NCI-H226 (cell line): ENCODE data around the gene GAS1.

Source experiments
- DNase-seq: peaks from one replicate; pipeline ENCODE4 v3.0.0-alpha.2; 2015

Gene GAS1

GRCh38 chr9:86921151-86921923 lies 26.0 kb downstream of the GAS1 start:
- no peak for DNase-seq

GRCh38 chr9:86918556-86918955 lies 28.8 kb downstream of the GAS1 start:
- DNase-seq: no peak

- DNase-seq: no peak
Observed at GRCh38 chr9:86912210-86912609, 35.1 kb downstream of the GAS1 start.

GRCh38 chr9:86909388-86909787 lies 37.9 kb downstream of the GAS1 start:
- no peak for DNase-seq

- DNase-seq: no peak
Observed at GRCh38 chr9:86908261-86908660, 39.0 kb downstream of the GAS1 start.

- no peak for DNase-seq
Observed at GRCh38 chr9:86907346-86907745, 40.0 kb downstream of the GAS1 start.

GRCh38 chr9:86903734-86904085 lies 43.6 kb downstream of the GAS1 start:
- DNase-seq: no peak

GRCh38 chr9:86902991-86903733 lies 44.1 kb downstream of the GAS1 start:
- no peak for DNase-seq

- no peak for DNase-seq
Observed at GRCh38 chr9:86902586-86902985, 44.7 kb downstream of the GAS1 start.

- no peak for DNase-seq
Observed at GRCh38 chr9:86902176-86902575, 45.1 kb downstream of the GAS1 start.

- DNase-seq: no peak
Observed at GRCh38 chr9:86901511-86901910, 45.8 kb downstream of the GAS1 start.
